GM12878 (cell line): ENCODE measurements around the gene PAPLN. TPM values are rescaled to one million over a fixed set of nuclear protein-coding genes. Genes with fewer than 3 reads are reported as not detected.

Experiments used
- ATAC-seq: fragments of 200-7000 bp; cut with Tn5 transposase; 3 replicates; pipeline ENCODE4 v1.9.1; 2020; ENCODE audit warnings: mild to moderate bottlenecking, moderate library complexity
- BruUV-seq: library from RNA; stranded (reverse); fragments of 400-500 nt; replicated peaks from 2 replicates; lab custom pipeline; 2021; lab: Mats Ljungman, UMichigan
- CTCF ChIA-PET: fragments of 300-600 bp; sonication (Branson Sonifier 250); formaldehyde crosslinking; extraction: SDS; loops from one replicate; lab custom pipeline; 2021; ENCODE audit warnings: inconsistent platforms; lab: Yijun Ruan, JAX
- POLR2A ChIA-PET: fragments of 350-600 bp; formaldehyde crosslinking; extraction: SDS; loops from one replicate; lab custom pipeline; 2021; ENCODE audit warnings: inconsistent platforms; lab: Charles Lee
- RAD21 ChIA-PET: fragments of 300-600 bp; sonication (Branson Sonifier 250); formaldehyde crosslinking; loops from one replicate; lab custom pipeline; 2023; ENCODE audit warnings: antibody characterized with exemption; ENCODE audit not compliant: unreplicated experiment; lab: Charles Lee
- SMC1A ChIA-PET: fragments of 300-600 bp; sonication (Branson Sonifier 250); formaldehyde crosslinking; loops from one replicate; lab custom pipeline; 2023; ENCODE audit not compliant: unreplicated experiment, uncharacterized antibody; lab: Charles Lee
- DNase-seq: peaks from one replicate; pipeline ENCODE4 v3.0.0-alpha.2; 2011; ENCODE audit warnings: low read depth, low spot score
- FAIRE-seq: peaks from 3 replicates; lab custom pipeline; 2011; peaks lifted over from hg19 to GRCh38; lab: Jason Lieb, UNC
- H2AFZ ChIP-seq: 2 replicates; pipeline ENCODE4 v1.6.0; 2011; ENCODE audit warnings: low read depth, low read length, control low read depth; ENCODE audit not compliant: control insufficient read depth
- H3K27ac ChIP-seq: 2 replicates; pipeline ENCODE4 v1.5.1; 2011; ENCODE audit warnings: control low read depth; ENCODE audit not compliant: control insufficient read depth, insufficient read depth
- H3K27me3 ChIP-seq, 2 experiments: replicated peaks in 1 of 2; 2 replicates each; pipeline versions ENCODE4 v1.6.0 to v1.6.1; 2011; ENCODE audit warnings: low read length in 1 of 2; ENCODE audit not compliant: control insufficient read depth in 2 of 2, insufficient read depth in 2 of 2
- H3K36me3 ChIP-seq, 2 experiments: 2 replicates each; pipeline ENCODE4 v1.5.1; 2011; ENCODE audit warnings: low read length in 1 of 2; ENCODE audit not compliant: control insufficient read depth in 2 of 2, insufficient read depth in 2 of 2
- H3K4me1 ChIP-seq: 2 replicates; pipeline ENCODE4 v1.6.1; 2011; ENCODE audit warnings: mild to moderate bottlenecking, low read length, moderate library complexity, mixed read lengths; ENCODE audit not compliant: control insufficient read depth, insufficient read depth
- H3K4me2 ChIP-seq: 2 replicates; pipeline ENCODE4 v1.6.0; 2011; ENCODE audit warnings: control low read depth; ENCODE audit not compliant: control insufficient read depth, insufficient read depth
- H3K4me3 ChIP-seq: fragments of 200-600 bp; sonication (generic); 2 replicates; pipeline ENCODE4 v1.5.1; 2016
- H3K79me2 ChIP-seq: 2 replicates; pipeline ENCODE4 v1.6.0; 2011; ENCODE audit warnings: low read length; ENCODE audit not compliant: control insufficient read depth, insufficient read depth
- H3K9ac ChIP-seq: 2 replicates; pipeline ENCODE4 v1.8.0; 2011; ENCODE audit warnings: low read length, control low read depth, mixed read lengths; ENCODE audit not compliant: control insufficient read depth, insufficient read depth
- H3K9me3 ChIP-seq: replicated peaks from 3 replicates; pipeline ENCODE4 v1.5.1; 2011; ENCODE audit warnings: mild to moderate bottlenecking, low read length; ENCODE audit not compliant: control insufficient read depth, insufficient read depth
- H4K20me1 ChIP-seq: 2 replicates; pipeline ENCODE4 v1.6.0; 2011; ENCODE audit not compliant: control insufficient read depth, insufficient read depth
- ASH2L ChIP-seq: fragments of 300-600, 200-600 bp; sonication (generic); IDR thresholded peaks from 2 replicates; pipeline ENCODE4 v1.6.1; 2017; ENCODE audit warnings: low read depth, mild to moderate bottlenecking, borderline replicate concordance
- CBFB ChIP-seq: IDR thresholded peaks from 2 replicates; pipeline ENCODE4 v1.6.1; 2016; ENCODE audit warnings: antibody characterized with exemption, low read depth
- CHD4 ChIP-seq: fragments of 200-600 bp; sonication (generic); IDR thresholded peaks from 2 replicates; pipeline ENCODE4 v1.6.1; 2016; ENCODE audit warnings: mild to moderate bottlenecking
- MEF2A ChIP-seq: IDR thresholded peaks from 2 replicates; pipeline ENCODE4 v1.6.1; 2011; ENCODE audit warnings: low read depth, mild to moderate bottlenecking, low read length, moderate library complexity; ENCODE audit not compliant: insufficient read depth
- PAX5 ChIP-seq: IDR thresholded peaks from 2 replicates; pipeline ENCODE4 v1.6.1; 2011; ENCODE audit warnings: low read depth, low read length, borderline replicate concordance
- PAX8 ChIP-seq: fragments of 450-650 bp; IDR thresholded peaks from 2 replicates; pipeline ENCODE4 v1.6.1; 2017; ENCODE audit warnings: mild to moderate bottlenecking, moderate library complexity
- PML ChIP-seq: IDR thresholded peaks from 2 replicates; pipeline ENCODE4 v1.6.1; 2012; ENCODE audit warnings: low read length, inconsistent platforms
- POLR2AphosphoS2 ChIP-seq: IDR thresholded peaks from 2 replicates; pipeline ENCODE4 v1.6.1; 2011; ENCODE audit warnings: low read depth, mild to moderate bottlenecking, low read length, improper control_type of control experiment, moderate library complexity
- RELB ChIP-seq: fragments of 450-650 bp; IDR thresholded peaks from 2 replicates; pipeline ENCODE4 v1.6.1; 2017; ENCODE audit warnings: low read depth, mild to moderate bottlenecking, moderate library complexity
- SMARCA5 ChIP-seq: fragments of 450-650 bp; IDR thresholded peaks from 2 replicates; pipeline ENCODE4 v1.6.1; 2017; ENCODE audit warnings: mild to moderate bottlenecking
- SMC3 ChIP-seq: IDR thresholded peaks from 2 replicates; pipeline ENCODE4 v1.6.1; 2011; ENCODE audit warnings: low read length, improper control_type of control experiment, borderline replicate concordance
- ZBTB33 ChIP-seq: fragments of 450-650 bp; IDR thresholded peaks from 2 replicates; pipeline ENCODE4 v1.6.1; 2017; ENCODE audit warnings: mild to moderate bottlenecking
- WGBS: methylation state at CpG from one replicate; pipeline ENCODE4 v1.1.6; 2016; ENCODE audit warnings: low lambda C conversion rate; ENCODE audit not compliant: insufficient replicate concordance, insufficient coverage; ENCODE audit errors: missing lambda C conversion rate; 5-methylcytosine and 5-hydroxymethylcytosine counted together
- in situ Hi-C: fragments of 300-500 bp; cut with MboI; formaldehyde crosslinking; loops from 9 replicates; pipeline ENCODE4 v1.14.3; 2018; ENCODE audit warnings: mixed read lengths
- intact Hi-C: fragments of 100-400 bp; cut with micrococcal nuclease; formaldehyde crosslinking; loops from one replicate; pipeline ENCODE4 v1.14.2; 2022; ENCODE audit not compliant: unreplicated experiment
- polyA plus RNA-seq, 11 experiments: library from polyadenylated mRNA; depleted of rRNA in 4 of 11; unstranded in 6 of 11; stranded (reverse) in 5 of 11; fragments of >200 nt; fragmentation: Nextera tagmentation in 4 of 11; fragmentation: Illumina TruSeq in 1 of 11; extraction: Ambion mirVana in 4 of 11; extraction: Trizol in 1 of 11; gene quantifications; 1 replicate in 1 of 11; 2 replicates in 10 of 11; pipeline versions ENCODE4 v1.2.1 to v1.2.3, GENCODE V29; 2011 to 2016; ENCODE audit warnings: inconsistent platforms in 2 of 11, missing spikeins in 2 of 11, low read depth in 1 of 11
- total RNA-seq, 4 experiments: library from RNA; depleted of rRNA in 3 of 4; stranded (reverse); fragments of >200 nt in 3 of 4; fragmentation: Illumina TruSeq in 1 of 4; extraction: Trizol in 1 of 4; gene quantifications; 2 replicates each; pipeline versions ENCODE4 v1.2.1 to v1.2.3, GENCODE V29; 2013 to 2021

Gene PAPLN
- total and polyA plus RNA-seq, 10 of the 15 experiments (the other 5 are each of a cell fraction or from before 2014, with no cell fraction given), result 1.8 to 19.8 (median 7.4) TPM

- no peaks in the 10 kb centered on the region for H3K79me2 ChIP-seq
- 69% methylated on average over 10 of the region's 10 CpGs for WGBS
- DNase-seq, result no peak
- no peak overlapping the region for H3K9ac ChIP-seq
- no peaks in the 10 kb centered on the region; a peak in 2 of 4 replicates for H3K36me3 ChIP-seq
- no peak overlapping the region for H3K27ac ChIP-seq
- no peak for ATAC-seq
- BruUV-seq, result no TSS peak
- H3K4me1 ChIP-seq, result peaks cover 16% of the 10 kb centered on the region
- POLR2A ChIA-PET, result interaction anchor here (0.5 to 2.9 kb wide), 2 partner anchors 10 to 13 kb away, joined by 3 to 14 read pairs; no protein-coding TSS in a partner anchor
- CTCF ChIA-PET, result interaction anchor here (1.5 to 6.6 kb wide), 4 partner anchors 11 to 238 kb away, joined by 5 to 75 read pairs (median 17); no protein-coding TSS in a partner anchor
- no peak overlapping the region for H3K4me3 ChIP-seq
- no peak overlapping the region for H3K4me2 ChIP-seq
- SMC1A ChIA-PET, result interaction anchor here (1.6 to 5.2 kb wide), 8 partner anchors 9 to 236 kb away, joined by 5 to 75 read pairs (median 10); no protein-coding TSS in a partner anchor
- no peak for TF ChIP-seq SMARCA5
- TF ChIP-seq CHD4, result no peak
- TF ChIP-seq SMC3, result no peak
- no peak for TF ChIP-seq MEF2A
- TF ChIP-seq CBFB, result no peak
- no peak for TF ChIP-seq PAX5
- TF ChIP-seq POLR2AphosphoS2, result no peak
- TF ChIP-seq PAX8, result no peak
- TF ChIP-seq ASH2L, result no peak
- no peak for TF ChIP-seq RELB
- TF ChIP-seq ZBTB33, result no peak
- TF ChIP-seq PML, result no peak
- RAD21 ChIA-PET, result interaction anchor here (1.7 to 3.0 kb wide), 3 partner anchors 11 to 238 kb away, joined by 5 to 55 read pairs (median 11); no protein-coding TSS in a partner anchor
- FAIRE-seq, result no peak
- no peaks in the 10 kb centered on the region; the same call in 2 of the 3 replicates for H3K9me3 ChIP-seq
- peaks cover 5 to 19% of the 10 kb centered on the region in 2 experiments for H3K27me3 ChIP-seq
- no peak overlapping the region for H2AFZ ChIP-seq
- in situ Hi-C loops, result no loop called here
- no peaks in the 10 kb centered on the region for H4K20me1 ChIP-seq
- intact Hi-C loops, result loop anchor here (5.0 kb wide), 1 partner anchor 239 kb away; no protein-coding TSS in a partner anchor
Observed at GRCh38 chr14:73233564-73233963, 3.7 kb upstream of the PAPLN start.
